GM18517 (cell line): ENCODE data around the gene MED27.

ENCODE experiments used
- ATAC-seq: cut with Tn5 transposase; IDR thresholded peaks from one replicate; pipeline ENCODE4 v1.9.1; 2021; ENCODE audit warnings: mild to moderate bottlenecking, moderate library complexity; ENCODE audit not compliant: unreplicated experiment

MED27 gene

DNA sequence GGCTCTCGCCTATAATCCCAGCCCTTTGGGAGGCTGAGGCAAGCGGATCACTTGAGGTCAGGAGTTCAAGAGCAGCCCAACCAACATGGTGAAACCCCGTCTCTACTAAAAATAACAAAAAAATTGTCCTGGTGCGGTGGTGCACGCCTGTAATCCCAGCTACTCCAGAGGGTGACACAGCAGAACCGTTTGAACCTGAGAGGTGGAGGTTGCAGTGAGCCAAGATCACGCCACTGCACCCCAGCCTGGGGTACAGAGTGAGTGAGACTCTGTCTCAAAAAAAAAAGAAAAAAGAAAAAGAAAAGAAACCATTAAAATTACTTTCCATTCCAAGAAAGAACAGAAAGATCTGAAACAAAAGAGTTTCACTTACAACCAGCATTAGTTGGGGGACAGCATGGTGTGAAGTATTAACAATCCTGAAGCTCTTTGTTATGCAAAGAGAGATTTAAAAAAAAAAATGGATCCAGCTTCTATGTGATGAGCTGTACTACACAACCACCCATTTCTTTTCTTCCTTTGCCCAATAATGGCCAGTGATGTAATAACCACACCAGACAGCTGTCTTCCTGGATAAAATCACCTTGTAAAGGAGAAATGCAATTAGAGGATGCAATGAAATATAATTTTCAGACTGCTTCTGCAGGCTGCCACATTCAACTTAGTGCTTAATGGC lies 76.9 kb downstream of the MED27 start:
- no peak for ATAC-seq

- ATAC-seq, result no peak
These were observed 78.1 kb downstream of the MED27 start for GRCh38 chr9:132001567-132001966.

- ATAC-seq, result no peak
These were observed 79.0 kb downstream of the MED27 start for GRCh38 chr9:132000659-132001058.

DNA sequence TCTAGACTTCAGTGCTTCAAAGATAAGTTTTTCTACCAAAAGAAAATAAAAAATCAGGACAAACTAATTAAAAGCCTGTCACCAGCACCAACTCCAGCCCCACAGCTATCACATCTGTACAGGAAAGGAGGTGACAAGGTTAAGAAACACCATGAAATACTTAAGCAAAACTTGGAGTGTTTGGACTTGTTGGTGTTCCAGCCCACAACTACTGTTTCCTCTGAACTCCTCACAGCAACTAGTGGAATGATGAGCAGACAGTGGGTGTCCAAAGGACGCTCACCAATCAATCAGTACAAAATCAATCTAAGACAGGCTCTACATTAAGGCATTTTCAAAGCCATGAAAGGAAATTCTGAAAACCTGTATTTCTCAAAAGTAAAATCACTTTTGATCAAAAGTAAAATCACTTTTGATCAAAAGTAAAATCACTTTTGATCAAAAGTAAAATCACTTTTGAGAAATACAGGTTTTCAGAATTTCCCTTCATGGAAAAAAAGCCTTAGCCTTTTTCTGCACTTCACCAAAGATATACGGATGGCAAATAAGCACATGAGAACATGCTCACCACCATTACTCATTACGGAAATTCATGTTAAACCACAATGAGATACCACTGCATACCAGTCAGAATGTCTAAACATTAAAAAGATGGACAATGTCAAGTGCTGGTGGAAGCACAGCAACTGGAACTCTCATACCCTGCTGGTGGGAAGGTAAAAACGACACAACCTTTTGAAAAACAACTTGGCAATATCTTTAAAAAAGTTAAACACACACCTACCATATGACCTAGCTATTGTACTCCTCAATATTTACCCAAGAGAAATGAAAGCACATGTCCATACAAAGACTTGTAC lies 79.7 kb downstream of the MED27 start:
- ATAC-seq, result no peak

- no peak for ATAC-seq
These were observed 81.9 kb downstream of the MED27 start for GRCh38 chr9:131997779-131998178.

DNA sequence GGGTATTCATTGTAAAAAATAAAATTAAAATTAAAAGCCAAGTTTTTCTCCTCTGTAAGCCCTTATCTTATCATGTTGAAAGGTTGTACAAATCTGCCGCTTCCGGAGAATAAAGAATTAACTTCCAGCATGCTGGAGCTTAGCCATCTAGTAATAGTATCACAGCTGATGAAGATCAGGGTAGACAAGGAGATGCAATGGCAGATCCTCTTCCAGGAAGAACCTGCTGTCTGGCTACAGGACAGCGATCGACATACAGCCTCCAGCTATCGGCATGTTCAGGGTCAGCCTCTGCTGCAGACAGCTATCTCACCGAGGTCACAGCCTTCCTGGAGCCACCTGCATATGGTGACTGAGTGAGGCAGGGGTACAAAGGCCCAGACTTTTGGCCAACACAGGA lies 82.6 kb downstream of the MED27 start:
- no peak for ATAC-seq

- no peak for ATAC-seq
These were observed 84.3 kb downstream of the MED27 start for GRCh38 chr9:131995382-131995781.

DNA sequence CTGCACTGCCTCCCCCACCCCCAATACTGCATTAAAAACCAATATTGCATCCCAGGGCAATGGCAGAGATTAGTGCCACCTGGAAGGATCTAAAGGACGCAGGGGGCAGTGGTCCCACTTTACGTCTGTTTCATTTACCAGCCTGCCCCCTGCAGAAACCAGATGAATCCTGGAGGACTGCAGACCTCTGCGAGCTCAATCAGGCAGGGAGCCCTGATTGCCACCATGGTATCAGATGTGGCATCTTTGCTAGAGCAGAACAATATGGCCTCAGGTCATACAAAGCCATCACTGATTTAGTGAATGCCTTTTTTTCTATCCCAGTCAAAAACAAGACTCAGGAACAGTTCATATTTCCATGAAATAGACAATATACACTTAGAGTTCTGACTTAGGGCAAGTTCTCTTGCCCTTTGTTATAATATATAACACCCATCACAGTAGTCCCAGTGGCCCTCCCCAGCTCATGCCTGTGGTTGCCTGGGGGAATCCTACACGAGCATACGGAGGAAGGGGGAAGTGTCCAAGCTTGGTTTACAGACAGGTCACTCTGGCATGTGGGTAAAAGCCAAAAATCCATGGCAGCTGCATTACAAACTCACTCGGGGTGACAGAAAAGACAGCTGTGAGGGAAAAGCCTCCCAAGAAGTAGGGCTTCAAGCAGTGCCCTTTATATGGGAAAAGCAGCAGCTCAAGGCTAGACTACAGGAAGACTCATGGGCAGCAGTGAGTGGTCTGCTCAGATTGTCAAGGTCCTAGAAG lies 85.1 kb downstream of the MED27 start:
- no peak for ATAC-seq

DNA sequence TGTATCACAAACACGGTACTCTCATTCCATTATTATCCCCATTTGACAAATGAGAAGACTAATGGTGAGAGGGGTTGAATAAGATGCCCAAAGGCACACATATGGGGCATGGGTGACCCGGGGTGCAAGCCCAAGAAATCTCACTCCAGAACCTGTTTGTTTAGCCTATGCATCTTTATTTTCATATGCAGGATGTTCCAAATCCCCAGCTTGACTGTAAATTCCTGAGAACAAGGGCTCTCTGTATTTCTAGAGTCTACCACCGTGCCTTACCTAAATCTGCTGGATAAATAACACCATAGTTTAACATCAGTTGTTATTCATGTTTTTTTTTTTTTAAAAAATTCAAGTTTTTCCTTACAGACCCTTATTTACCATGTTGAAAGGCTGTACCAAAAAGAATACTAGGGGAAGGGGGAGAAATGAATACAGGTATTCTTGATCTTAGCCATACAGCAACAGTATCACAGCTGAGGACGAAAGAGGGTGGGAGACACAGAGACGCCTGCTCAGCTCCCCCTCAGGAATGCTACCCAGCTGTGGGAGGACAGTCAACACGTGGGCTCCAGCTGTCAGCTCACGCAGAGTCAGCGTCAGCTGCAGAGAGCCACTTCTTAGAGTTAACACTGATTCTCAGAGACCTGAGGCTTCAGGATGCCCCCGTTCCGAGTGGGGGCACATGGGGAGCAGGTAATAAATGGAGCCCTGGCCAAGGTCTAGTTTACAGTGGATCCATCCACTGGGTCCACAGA lies 86.6 kb downstream of the MED27 start:
- no peak for ATAC-seq

- no peak for ATAC-seq
These were observed 92.4 kb downstream of the MED27 start for GRCh38 chr9:131987232-131987631.

GRCh38 chr9:131986576-131986975 lies 93.1 kb downstream of the MED27 start:
- ATAC-seq, result no peak

DNA sequence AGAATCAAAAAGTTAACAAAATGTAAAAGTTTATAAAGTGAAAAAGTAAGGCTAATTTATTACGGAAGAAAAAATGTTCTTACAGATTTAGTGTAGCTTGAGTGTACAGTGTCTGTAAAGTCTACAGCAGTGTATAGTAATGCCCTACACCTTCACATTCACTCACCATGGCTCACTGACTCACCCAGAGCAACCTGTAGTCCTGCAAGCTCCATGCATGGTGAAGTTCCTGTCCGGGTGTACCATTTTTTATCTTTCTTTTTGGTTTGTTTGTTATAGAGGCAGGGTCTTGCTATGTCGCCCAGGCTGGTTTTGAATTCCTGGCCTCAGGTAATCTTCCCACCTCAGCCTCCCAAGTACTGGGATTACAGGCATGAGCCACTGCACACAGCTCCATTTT lies 93.6 kb downstream of the MED27 start:
- no peak for ATAC-seq

- ATAC-seq, result no peak
These were observed 95.1 kb downstream of the MED27 start for GRCh38 chr9:131984564-131984963.

DNA sequence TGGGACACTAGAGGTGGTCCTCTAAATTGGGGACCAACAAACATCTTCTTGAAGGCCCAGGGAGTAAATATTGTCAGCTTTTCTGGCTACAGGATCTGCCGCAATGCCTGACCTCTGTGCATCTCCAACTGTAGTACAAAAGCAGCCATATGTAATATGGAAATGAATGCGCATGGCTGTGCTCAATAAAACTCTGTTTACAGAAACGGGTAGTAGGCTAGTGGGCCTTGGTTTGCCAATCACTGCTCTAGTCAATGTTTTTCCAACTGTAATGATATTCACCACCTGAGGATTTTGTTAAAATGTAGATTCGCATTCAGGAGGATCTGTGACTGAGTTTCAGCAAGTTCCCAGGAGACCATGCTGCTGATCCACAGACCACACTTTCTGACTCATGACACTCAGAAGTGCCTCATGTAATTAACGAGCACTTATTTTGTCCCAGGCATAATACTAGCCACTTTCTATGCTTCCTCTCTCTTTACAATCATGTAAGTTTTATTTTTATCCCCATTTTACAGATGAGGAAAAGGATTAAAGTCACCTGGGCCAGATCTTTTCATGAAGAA lies 96.9 kb downstream of the MED27 start:
- ATAC-seq, result no peak

DNA sequence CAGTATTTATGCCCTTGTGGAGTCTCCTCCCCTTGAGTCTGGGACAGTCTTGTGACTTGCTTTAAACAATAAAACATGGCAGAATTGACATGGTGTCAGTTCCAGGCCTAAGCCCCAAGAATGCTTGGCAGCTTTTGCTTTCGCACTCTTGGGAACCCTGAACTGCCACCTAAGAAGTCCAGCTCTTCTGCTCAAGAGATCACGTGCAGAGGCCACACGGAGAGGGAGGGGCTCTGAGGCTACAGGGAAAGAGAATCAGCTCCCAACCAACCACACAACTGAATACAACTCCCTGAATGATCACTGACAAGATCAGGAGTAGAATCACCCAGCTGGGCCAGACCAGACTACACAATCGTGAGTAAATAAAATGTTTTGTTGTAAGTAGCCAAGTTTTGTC lies 97.6 kb downstream of the MED27 start:
- ATAC-seq, result no peak

- no peak for ATAC-seq
These were observed 98.4 kb downstream of the MED27 start for GRCh38 chr9:131981116-131981776.

- no peak for ATAC-seq
These were observed 99.2 kb downstream of the MED27 start for GRCh38 chr9:131980267-131981016.

DNA sequence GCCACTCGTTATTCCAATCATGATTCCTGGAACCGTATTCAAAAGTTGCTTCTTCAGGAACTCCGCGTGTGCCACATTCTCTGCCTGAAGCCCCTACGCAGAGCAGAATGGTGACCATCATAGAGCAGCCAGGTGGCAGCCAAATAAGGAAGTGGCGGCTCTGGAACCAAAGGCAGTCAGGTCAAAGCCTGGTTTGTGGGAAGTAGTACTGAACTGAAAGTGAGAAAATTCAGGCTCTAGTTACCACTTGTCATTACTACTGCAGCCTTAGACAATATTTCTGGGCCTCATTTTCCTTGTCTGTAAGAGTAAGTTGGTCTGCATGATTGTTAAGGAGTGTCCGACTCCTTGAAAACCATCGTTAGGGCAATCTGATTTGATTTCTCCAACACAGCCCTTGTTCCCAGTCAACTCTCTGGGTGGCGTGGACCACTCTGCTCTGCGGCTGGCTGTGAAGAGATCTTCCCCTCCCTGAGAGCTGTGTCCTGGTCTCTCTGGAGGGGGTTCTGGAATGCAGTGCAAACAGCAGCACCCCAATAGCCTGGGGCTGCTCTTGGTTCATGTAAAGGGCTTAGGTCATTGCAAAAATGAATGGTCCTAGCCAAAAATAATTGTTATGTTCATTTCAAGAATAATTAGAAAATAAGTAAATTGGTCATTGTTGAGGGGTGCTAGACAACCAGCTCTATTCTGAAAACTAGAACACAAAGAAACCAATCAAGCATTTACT lies 102.4 kb downstream of the MED27 start:
- ATAC-seq, result no peak
